ENCODE data around the gene KCNN1. TPM values are rescaled to one million over a fixed set of nuclear protein-coding genes. Genes with fewer than 3 reads are reported as not detected.

The KCNN1 gene
- total RNA-seq, 1 donor, result not detected

- TF ChIP-seq CTCF (IDR thresholded peaks at IDR 0.05; ENCODE audit: extremely low read depth, low read depth, low read length), result no peak
- Histone ChIP-seq H4K20me1 (ENCODE audit: insufficient read depth, low read length) (no peaks in the 10 kb centered on the region), H3K36me3 (ENCODE audit: insufficient read depth, low read length) (peaks cover 25% of the 10 kb centered on the region), H3K4me1 (ENCODE audit: insufficient read depth, low read length) (peaks cover 23% of the 10 kb centered on the region), H3K27ac (ENCODE audit: low read depth, low read length) (no peak overlapping the region), H3K4me3 (ENCODE audit: insufficient read depth, low read length) (no peak overlapping the region), H3K9me3 (ENCODE audit: low read depth, low read length) (no peaks in the 10 kb centered on the region), H3K4me2 (ENCODE audit: insufficient read depth, low read length) (no peak overlapping the region), H3K79me2 (ENCODE audit: insufficient read depth, low read length) (no peaks in the 10 kb centered on the region), H3K27me3 (ENCODE audit: insufficient read depth, low read length) (no peaks in the 10 kb centered on the region), H2AFZ (ENCODE audit: low read length) (no peak overlapping the region)
- no peak for DNase-seq (ENCODE audit: insufficient read length, low spot score, missing footprints)
Measured at GRCh38 chr19:18016209-18016910, 49.5 kb downstream of the KCNN1 start.

GRCh38 chr19:18017275-18018083 lies 50.6 kb downstream of the KCNN1 start:
- DNase-seq (ENCODE audit: insufficient read length, low spot score, missing footprints), result peak; percentile 81
- peaks cover 28% of the 10 kb centered on the region for H3K4me1 ChIP-seq (ENCODE audit: insufficient read depth, low read length)
- H4K20me1 ChIP-seq (ENCODE audit: insufficient read depth, low read length), result no peaks in the 10 kb centered on the region
- peak overlapping the region; percentile 86 for H2AFZ ChIP-seq (ENCODE audit: low read length)
- no peaks in the 10 kb centered on the region for H3K27me3 ChIP-seq (ENCODE audit: insufficient read depth, low read length)
- no peak for TF ChIP-seq CTCF (IDR thresholded peaks at IDR 0.05; ENCODE audit: extremely low read depth, low read depth, low read length)
- no peak overlapping the region for H3K27ac ChIP-seq (ENCODE audit: low read depth, low read length)
- peaks cover 19% of the 10 kb centered on the region for H3K36me3 ChIP-seq (ENCODE audit: insufficient read depth, low read length)
- H3K4me2 ChIP-seq (ENCODE audit: insufficient read depth, low read length), result peak overlapping the region; percentile 41
- no peaks in the 10 kb centered on the region for H3K9me3 ChIP-seq (ENCODE audit: low read depth, low read length)
- H3K79me2 ChIP-seq (ENCODE audit: insufficient read depth, low read length), result no peaks in the 10 kb centered on the region
- no peak overlapping the region for H3K4me3 ChIP-seq (ENCODE audit: insufficient read depth, low read length)

GRCh38 chr19:18020212-18021085 lies 53.5 kb downstream of the KCNN1 start:
- Histone ChIP-seq H3K4me2 (ENCODE audit: insufficient read depth, low read length) (peak overlapping the region; percentile 45), H3K27me3 (ENCODE audit: insufficient read depth, low read length) (no peaks in the 10 kb centered on the region), H3K79me2 (ENCODE audit: insufficient read depth, low read length) (no peaks in the 10 kb centered on the region), H2AFZ (ENCODE audit: low read length) (peak overlapping the region; percentile 72), H3K4me1 (ENCODE audit: insufficient read depth, low read length) (peaks cover 39% of the 10 kb centered on the region), H3K36me3 (ENCODE audit: insufficient read depth, low read length) (peaks cover under 1% of the 10 kb centered on the region), H3K4me3 (ENCODE audit: insufficient read depth, low read length) (no peak overlapping the region), H3K9me3 (ENCODE audit: low read depth, low read length) (no peaks in the 10 kb centered on the region), H4K20me1 (ENCODE audit: insufficient read depth, low read length) (no peaks in the 10 kb centered on the region), H3K27ac (ENCODE audit: low read depth, low read length) (peak overlapping the region; percentile 66)
- peak; percentile 93 for DNase-seq (ENCODE audit: insufficient read length, low spot score, missing footprints)
- no peak for TF ChIP-seq CTCF (IDR thresholded peaks at IDR 0.05; ENCODE audit: extremely low read depth, low read depth, low read length)
